Muscle of leg (tissue), 11 donors: ENCODE data around the gene LPCAT3. TPM values are rescaled to one million over a fixed set of nuclear protein-coding genes. Genes with fewer than 3 reads are reported as not detected.

ENCODE experiments used
- DNase-seq: peaks from one replicate; pipeline ENCODE4 v3.0.0; 2013
- H3K27ac ChIP-seq: one replicate; pipeline ENCODE4 v1.5.1; 2013; ENCODE audit warnings: mild to moderate bottlenecking, low read length, control low read depth
- H3K27me3 ChIP-seq: one replicate; pipeline ENCODE4 v1.6.1; 2013; ENCODE audit warnings: low read length; ENCODE audit not compliant: control insufficient read depth, insufficient read depth
- H3K36me3 ChIP-seq: one replicate; pipeline ENCODE4 v1.6.1; 2013; ENCODE audit warnings: low read length; ENCODE audit not compliant: control insufficient read depth, insufficient read depth
- H3K4me1 ChIP-seq: one replicate; pipeline ENCODE4 v1.6.1; 2013; ENCODE audit warnings: low read length; ENCODE audit not compliant: control insufficient read depth, insufficient read depth
- H3K4me3 ChIP-seq: one replicate; pipeline ENCODE4 v1.5.1; 2013; ENCODE audit warnings: low read length, control low read depth
- H3K9me3 ChIP-seq: replicated peaks from 2 replicates; pipeline ENCODE4 v1.6.1; 2013; ENCODE audit warnings: low read depth, low read length; ENCODE audit not compliant: control insufficient read depth
- WGBS: methylation state at CpG from one replicate; pipeline ENCODE4 v1.1.5; 2013; ENCODE audit warnings: missing lambda C conversion rate; ENCODE audit not compliant: insufficient coverage; 5-methylcytosine and 5-hydroxymethylcytosine counted together
- polyA plus RNA-seq, 8 donors: library from polyadenylated mRNA; unstranded; fragments of 120-200 nt; gene quantifications; one replicate each; pipeline versions ENCODE4 v1.2.1 to v1.2.3, GENCODE V29; 2013; ENCODE audit warnings: inconsistent platforms in 1 of 8, low replicate concordance in 1 of 8; ENCODE audit not compliant: insufficient read length in 8 of 8, insufficient read depth in 1 of 8
- total RNA-seq: library from RNA; stranded (reverse); fragments of 120-200 nt; gene quantifications from one replicate; pipeline ENCODE4 v1.2.4, GENCODE V29; 2013

LPCAT3 gene
- total and polyA plus RNA-seq, 9 donors, result 7.8 to 23.2 (median 19.1) TPM

DNA sequence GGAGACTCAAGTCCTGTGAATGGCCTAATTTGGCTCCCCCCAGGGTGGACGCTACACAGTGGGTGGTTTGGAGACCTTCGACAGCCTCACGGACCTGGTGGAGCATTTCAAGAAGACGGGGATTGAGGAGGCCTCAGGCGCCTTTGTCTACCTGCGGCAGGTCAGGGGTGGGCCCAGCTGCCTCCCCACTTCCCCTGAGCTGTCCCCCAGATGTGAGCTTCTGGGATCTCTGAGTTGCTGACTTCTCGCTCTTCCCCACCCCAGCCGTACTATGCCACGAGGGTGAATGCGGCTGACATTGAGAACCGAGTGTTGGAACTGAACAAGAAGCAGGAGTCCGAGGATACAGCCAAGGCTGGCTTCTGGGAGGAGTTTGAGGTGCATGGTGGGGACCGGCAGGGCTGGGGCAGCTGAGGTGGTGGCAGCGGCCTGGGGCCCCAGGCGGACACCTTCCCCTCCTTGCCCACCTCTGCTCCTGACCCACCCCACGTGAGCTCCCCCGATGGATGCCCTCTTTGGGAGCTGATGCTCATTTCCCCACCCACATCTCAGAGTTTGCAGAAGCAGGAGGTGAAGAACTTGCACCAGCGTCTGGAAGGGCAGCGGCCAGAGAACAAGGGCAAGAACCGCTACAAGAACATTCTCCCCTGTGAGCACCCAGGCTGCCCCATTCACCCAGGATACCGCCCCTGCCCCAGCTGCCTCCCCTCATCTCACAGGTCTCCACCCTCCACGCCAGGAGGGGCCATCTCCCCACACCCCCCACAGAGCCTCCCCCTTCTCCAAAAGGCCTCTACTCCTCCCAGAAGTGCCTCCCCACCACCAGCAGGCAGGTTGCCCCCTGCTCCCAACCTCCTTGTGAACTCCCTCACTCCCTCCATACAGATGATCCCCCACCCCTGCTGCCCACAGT is 62.9 kb downstream of the LPCAT3 start:
- Histone ChIP-seq H3K36me3 (no peaks in the 10 kb centered on the region), H3K9me3 (no peaks in the 10 kb centered on the region), H3K4me3 (no peak overlapping the region), H3K27me3 (peaks cover 2% of the 10 kb centered on the region), H3K4me1 (peaks cover 51% of the 10 kb centered on the region), H3K27ac (no peak overlapping the region)
- 74% methylated on average over 14 of the region's 22 CpGs for WGBS
- no peak for DNase-seq

DNA sequence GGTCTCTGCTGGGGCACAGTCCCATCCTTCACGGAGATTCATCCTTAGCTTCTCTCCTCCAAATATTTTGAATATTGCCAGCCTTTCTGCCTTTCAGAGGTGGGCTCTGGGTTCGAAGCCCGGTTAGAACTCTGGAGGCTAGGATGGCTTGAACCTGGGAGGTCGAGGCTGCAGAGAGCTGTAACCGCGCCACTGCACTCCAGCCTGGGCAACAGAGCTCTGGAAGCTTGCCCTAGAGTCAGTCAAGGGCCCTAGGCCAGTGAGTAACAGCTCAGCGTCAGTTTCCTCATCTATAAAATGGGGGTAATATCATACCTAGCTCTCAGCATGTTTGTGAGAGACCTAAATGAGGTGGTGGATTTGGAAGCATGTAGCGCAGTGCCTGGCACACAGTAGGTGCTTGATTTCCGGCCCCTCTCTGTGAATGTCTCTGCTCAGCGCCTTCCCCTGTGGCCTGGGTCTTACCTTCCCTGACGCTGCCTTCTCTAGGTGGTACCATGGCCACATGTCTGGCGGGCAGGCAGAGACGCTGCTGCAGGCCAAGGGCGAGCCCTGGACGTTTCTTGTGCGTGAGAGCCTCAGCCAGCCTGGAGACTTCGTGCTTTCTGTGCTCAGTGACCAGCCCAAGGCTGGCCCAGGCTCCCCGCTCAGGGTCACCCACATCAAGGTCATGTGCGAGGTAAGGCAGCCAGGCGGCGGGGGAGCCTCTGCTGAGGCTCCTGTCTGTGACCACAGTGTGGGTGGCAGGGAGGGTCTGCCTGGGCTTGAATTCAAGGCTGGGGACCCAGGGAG is 63.8 kb downstream of the LPCAT3 start:
- H3K27me3 ChIP-seq, result peaks cover 2% of the 10 kb centered on the region
- H3K4me3 ChIP-seq, result no peak overlapping the region
- no peaks in the 10 kb centered on the region for H3K9me3 ChIP-seq
- H3K4me1 ChIP-seq, result peaks cover 46% of the 10 kb centered on the region
- H3K27ac ChIP-seq, result peak overlapping the region; percentile 77
- DNase-seq, result no peak
- H3K36me3 ChIP-seq, result no peaks in the 10 kb centered on the region
- WGBS, result 83% methylated on average over 19 of the region's 21 CpGs

DNA sequence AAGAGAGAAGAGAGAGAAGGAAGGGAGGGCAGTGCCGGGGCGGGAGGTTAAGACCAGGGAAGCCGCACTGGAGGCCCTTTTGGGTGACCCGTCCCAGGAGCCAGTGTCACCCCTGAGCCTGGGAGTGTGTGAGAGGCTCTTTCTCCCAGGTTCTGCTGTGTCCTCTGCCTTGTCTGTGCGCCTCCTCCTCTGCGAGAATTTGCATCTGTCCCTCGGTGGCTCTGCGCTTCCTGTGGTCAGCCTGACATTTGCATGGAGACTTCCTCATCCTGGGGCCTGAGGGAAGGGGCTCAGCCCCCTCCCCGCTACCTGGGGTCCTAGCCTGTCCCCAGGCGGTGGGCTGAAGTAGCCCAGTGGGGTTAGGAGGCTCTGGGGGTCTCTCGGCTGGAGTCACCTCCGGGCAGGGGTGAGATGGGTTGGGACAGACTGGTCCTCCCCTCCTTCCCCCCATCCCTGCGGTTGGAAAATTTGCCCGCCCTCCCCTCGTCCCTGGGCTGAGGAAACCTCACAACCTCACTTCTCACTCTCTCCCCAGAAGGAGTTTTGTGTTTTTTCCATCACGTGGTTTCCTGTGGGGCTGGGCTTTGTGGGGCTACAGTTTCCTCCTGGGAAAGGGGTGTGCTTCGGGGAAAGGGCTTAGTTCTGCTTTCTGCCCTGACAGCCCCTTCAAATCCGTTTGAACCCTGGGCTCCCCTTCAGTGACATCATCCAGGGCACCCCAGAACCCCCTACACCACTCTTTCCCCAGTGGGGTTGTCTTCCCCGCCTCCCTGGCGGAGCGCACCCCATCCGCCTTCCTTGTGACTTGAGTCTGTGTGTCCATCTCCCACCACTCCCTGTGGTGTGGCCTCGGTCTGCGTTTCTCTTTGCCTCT is 64.6 kb downstream of the LPCAT3 start:
- no peaks in the 10 kb centered on the region for H3K9me3 ChIP-seq
- peaks cover 2% of the 10 kb centered on the region for H3K27me3 ChIP-seq
- H3K36me3 ChIP-seq, result no peaks in the 10 kb centered on the region
- peak overlapping the region; percentile 77 for H3K27ac ChIP-seq
- peak; percentile 96 for DNase-seq
- peaks cover 38% of the 10 kb centered on the region for H3K4me1 ChIP-seq
- WGBS, result 37% methylated on average over 15 of the region's 24 CpGs
- H3K4me3 ChIP-seq, result peak overlapping the region; percentile 41

DNA sequence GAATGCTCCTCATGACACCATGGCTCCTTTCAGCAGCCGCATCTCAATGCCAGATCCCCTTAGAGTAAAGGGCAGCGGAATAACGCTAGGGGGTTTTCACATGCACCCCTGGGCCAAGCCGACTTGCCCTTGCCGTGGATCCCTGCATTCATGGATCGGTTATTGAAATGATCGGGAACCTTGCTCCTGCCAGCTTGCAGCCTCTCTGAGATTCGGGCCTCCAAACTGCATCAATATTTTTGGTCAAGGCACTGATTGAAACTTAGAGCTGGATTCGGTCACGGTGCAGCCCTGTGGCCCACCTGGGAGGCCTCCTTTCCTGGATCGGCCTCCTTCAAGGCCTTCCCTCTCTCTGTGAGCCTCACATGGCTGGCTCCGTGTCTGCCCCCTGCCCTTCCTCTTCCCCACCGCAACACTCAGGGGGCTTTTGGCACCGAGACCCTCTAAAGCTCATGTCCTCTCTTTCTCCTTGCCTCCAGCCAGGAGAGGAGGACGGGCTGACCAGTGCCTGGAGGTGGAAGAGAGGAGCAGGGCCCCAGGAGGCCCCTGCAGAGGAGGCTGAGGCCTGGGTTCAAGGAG is 65.3 kb downstream of the LPCAT3 start:
- H3K4me1 ChIP-seq, result peaks cover 31% of the 10 kb centered on the region
- 71% methylated on average over 10 of the region's 15 CpGs for WGBS
- peak overlapping the region; percentile 41 for H3K4me3 ChIP-seq
- DNase-seq, result no peak
- H3K27me3 ChIP-seq, result peaks cover 2% of the 10 kb centered on the region
- no peaks in the 10 kb centered on the region for H3K9me3 ChIP-seq
- peak overlapping the region; percentile 77 for H3K27ac ChIP-seq
- no peaks in the 10 kb centered on the region for H3K36me3 ChIP-seq

DNA sequence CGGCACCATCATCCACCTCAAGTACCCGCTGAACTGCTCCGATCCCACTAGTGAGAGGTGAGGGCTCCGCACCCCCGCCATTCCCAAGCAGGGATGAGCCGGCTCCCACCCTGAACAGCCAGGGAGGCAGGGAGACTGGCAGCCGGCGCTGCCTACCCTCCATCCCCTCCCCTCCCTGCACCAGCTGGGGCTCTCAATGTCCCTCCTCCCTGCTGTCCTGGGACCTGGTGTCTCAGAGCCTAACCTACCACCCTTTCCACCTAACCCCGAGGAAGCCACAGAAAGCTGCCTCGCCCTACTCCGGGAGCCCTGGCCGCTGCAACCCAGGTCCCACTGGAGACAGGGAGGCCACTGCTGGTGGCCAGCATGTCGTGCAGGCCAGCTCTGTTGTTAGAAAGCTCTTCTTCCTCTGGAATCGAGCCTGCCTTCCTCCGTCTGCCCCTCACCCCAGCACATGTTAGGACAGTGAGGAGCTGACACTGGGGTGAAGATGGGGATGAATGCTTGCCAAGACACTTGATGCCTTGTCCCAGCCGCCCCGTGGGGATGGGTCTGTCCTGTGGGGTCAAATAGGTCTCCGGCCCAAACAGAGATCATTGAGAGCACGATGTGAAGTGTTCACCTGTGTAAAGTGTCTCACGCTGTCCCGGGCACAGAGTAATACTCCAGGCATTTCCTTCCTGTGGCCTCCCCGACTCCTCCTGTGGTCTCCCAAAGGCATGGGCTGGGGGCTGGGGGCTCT is 66.0 kb downstream of the LPCAT3 start:
- peaks cover 28% of the 10 kb centered on the region for H3K4me1 ChIP-seq
- no peaks in the 10 kb centered on the region for H3K9me3 ChIP-seq
- H3K27ac ChIP-seq, result peak overlapping the region; percentile 77
- H3K4me3 ChIP-seq, result peak overlapping the region; percentile 41
- H3K27me3 ChIP-seq, result peaks cover 2% of the 10 kb centered on the region
- no peak for DNase-seq
- H3K36me3 ChIP-seq, result no peaks in the 10 kb centered on the region
- WGBS, result 51% methylated on average over 11 of the region's 22 CpGs

DNA sequence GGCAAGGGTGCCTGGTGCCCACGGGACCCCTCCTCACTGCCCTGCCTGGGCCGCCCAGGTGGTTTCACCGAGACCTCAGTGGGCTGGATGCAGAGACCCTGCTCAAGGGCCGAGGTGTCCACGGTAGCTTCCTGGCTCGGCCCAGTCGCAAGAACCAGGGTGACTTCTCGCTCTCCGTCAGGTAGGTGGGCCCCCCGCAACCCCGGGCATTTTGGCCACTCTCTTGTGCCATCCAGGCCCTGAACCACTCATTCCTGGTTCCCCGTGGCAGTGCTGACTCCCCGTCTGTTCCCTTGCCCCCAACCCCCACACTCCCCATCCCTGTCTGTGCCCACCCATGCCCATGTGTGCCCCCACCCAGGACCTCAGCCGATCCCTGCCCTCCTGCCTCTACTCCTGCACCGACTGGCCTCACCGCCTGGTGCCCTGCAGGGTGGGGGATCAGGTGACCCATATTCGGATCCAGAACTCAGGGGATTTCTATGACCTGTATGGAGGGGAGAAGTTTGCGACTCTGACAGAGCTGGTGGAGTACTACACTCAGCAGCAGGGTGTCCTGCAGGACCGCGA is 66.6 kb downstream of the LPCAT3 start:
- peak overlapping the region; percentile 47 for H3K27ac ChIP-seq
- H3K4me3 ChIP-seq, result peak overlapping the region; percentile 41
- H3K4me1 ChIP-seq, result peaks cover 31% of the 10 kb centered on the region
- 81% methylated on average over 16 of the region's 20 CpGs for WGBS
- no peak for DNase-seq
- H3K9me3 ChIP-seq, result no peaks in the 10 kb centered on the region
- H3K36me3 ChIP-seq, result peaks cover 3% of the 10 kb centered on the region
- H3K27me3 ChIP-seq, result peaks cover 2% of the 10 kb centered on the region

DNA sequence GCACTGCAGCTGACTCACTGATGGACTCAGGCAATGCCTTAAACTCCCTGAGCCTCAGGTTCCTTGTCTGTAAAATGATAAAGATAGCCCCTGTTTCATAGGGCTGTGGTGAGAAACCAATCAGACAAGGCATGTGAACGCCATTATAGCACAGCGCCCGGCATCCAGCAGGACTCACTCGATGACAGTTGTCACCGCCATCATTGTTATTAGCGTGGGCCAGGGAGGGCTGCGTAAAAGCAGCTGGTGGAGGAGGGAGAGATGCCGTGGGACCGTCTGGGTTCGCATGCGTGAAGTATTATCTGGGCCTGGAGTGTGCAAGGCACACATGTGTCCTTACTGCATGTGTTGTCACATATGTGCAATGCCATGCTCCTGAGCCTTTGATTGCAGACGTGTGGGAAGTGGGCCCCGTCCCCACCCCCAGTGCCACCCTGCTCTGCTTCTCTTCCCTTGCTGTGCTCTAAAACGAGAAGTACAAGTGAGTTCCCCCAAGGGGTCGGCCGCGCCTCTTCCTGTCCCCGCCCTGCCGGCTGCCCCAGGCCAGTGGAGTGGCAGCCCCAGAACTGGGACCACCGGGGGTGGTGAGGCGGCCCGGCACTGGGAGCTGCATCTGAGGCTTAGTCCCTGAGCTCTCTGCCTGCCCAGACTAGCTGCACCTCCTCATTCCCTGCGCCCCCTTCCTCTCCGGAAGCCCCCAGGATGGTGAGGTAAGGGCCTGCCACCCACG is 67.3 kb downstream of the LPCAT3 start, which contains the start of gene PTPN6:
TSS of gene PTPN6 (plus strand) at position 546 of the 730 bp plus-strand sequence. CDS start at position 703, 157 bp downstream.
- Histone ChIP-seq H3K27ac (peak within 1 kb of the TSS; percentile 77), H3K4me3 (peak within 1 kb of the TSS; percentile 41), H3K9me3 (no peaks in the 10 kb centered on the region), H3K36me3 (peaks cover 5% of the 10 kb centered on the region), H3K27me3 (peaks cover 2% of the 10 kb centered on the region), H3K4me1 (peaks cover 33% of the 10 kb centered on the region)
- DNase-seq, result peak; percentile 62
- 66% methylated on average over 25 of the region's 25 CpGs for WGBS

DNA sequence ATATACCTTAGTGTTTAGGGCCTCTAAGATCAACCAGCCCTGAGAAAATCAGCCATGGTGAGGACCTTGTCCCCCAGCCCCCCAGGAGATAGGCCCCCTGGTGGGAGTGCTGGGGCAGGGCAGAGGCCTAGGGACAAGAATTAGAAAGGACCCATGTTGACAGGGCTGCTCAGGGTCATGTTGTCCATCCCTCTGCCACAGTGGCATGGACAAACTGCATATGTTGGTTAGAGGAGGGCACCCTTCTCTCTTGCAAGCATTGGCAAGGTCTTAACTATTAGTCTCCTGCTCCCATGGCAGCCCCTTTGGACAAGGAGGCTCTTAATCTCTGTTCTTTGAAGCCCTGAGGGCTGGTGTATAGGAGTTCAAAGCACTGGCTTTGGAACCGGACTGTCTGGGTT is 67.9 kb downstream of the LPCAT3 start:
- Histone ChIP-seq H3K27ac (no peak overlapping the region), H3K36me3 (peaks cover 10% of the 10 kb centered on the region), H3K9me3 (no peaks in the 10 kb centered on the region), H3K27me3 (peaks cover 2% of the 10 kb centered on the region), H3K4me1 (peaks cover 38% of the 10 kb centered on the region), H3K4me3 (no peak overlapping the region)
- 36% methylated on average over 1 of the region's 1 CpG for WGBS
- DNase-seq, result no peak
